Measurements from ENCODE around the gene EPHB3. TPM values are rescaled to one million over a fixed set of nuclear protein-coding genes. Genes with fewer than 3 reads are reported as not detected.

EPHB3 gene
- total and polyA plus RNA-seq, 2 donors (not counting 3 experiments of a cell fraction or from before 2014, with no cell fraction given) = 0.01 TPM; not detected in 1

GRCh38 chr3:184596886-184597575, 35.4 kb downstream of the EPHB3 start:
- Histone ChIP-seq H3K4me2 (ENCODE audit: insufficient read depth, low read length) (no peak overlapping the region), H3K27me3 (ENCODE audit: control insufficient read depth in 2 of 2, insufficient read depth in 2 of 2, low read length in 2 of 2) (peaks cover 14% of the 10 kb centered on the region in 2 experiments), H3K9me3 (replicated peaks; ENCODE audit: control insufficient read depth, insufficient read depth, low read length) (no peaks in the 10 kb centered on the region), H3K79me2 (ENCODE audit: control insufficient read depth, insufficient read depth, low read length) (no peaks in the 10 kb centered on the region), H3K4me1 (ENCODE audit: control insufficient read depth, extremely low read depth, insufficient read depth, low read length) (no peaks in the 10 kb centered on the region), H3K4me3 (replicated peaks in 1 of 3; ENCODE audit: insufficient read depth in 1 of 3, low read depth in 1 of 3, low read length in 3 of 3) (no peak overlapping the region), H2AFZ (ENCODE audit: low read depth, low read length) (no peak overlapping the region), H3K9ac (replicated peaks; ENCODE audit: extremely low read depth, insufficient read depth, low read length) (no peak overlapping the region), H3K36me3 (ENCODE audit: control insufficient read depth in 2 of 2, extremely low read depth in 1 of 2, insufficient read depth in 2 of 2, low read length in 2 of 2) (no peaks in the 10 kb centered on the region), H3K9me1 (replicated peaks; ENCODE audit: control insufficient read depth, extremely low read depth, insufficient read depth, low read length) (no peaks in the 10 kb centered on the region), H4K20me1 (replicated peaks; ENCODE audit: control insufficient read depth, extremely low read depth, insufficient read depth, low read length) (no peaks in the 10 kb centered on the region), H3K27ac (ENCODE audit: insufficient read depth, low read depth, low read length) (no peak overlapping the region)
- dilution Hi-C loops (cut with MboI; ENCODE audit: extremely low pct_ligation_motif_present, low sequenced_read_pairs) (no loop called here), intact Hi-C loops (cut with micrococcal nuclease) (no loop called here)
- DNase-seq (ENCODE audit: low read depth, low spot score) (no peak), FAIRE-seq (no peak)
- ChIA-PET CTCF (no interaction called here), POLR2A (no interaction called here)
- TF ChIP-seq POLR2AphosphoS5 (IDR thresholded peaks at IDR 0.05; ENCODE audit: insufficient read depth, low read depth, low read length) (no peak), GATA2 (IDR thresholded peaks at IDR 0.05; ENCODE audit: insufficient read depth, insufficient read length, low read depth, low read length) (no peak), POLR2A (IDR thresholded peaks at IDR 0.05; ENCODE audit: low read depth, low read length) (no peak), MAX (IDR thresholded peaks at IDR 0.05; ENCODE audit: insufficient read depth, insufficient read length) (no peak), CTCF (IDR thresholded peaks at IDR 0.05; ENCODE audit: extremely low read depth in 1 of 2, insufficient read depth in 1 of 2, low read depth in 1 of 2, low read length in 2 of 2) (no peak)
- BruUV-seq (replicated peaks) = no TSS peak

All from endothelial cell of umbilical vein (primary cell).